ENCODE data around the gene HSD17B14. TPM values are rescaled to one million over a fixed set of nuclear protein-coding genes. Genes with fewer than 3 reads are reported as not detected.
A peak's percentile ranks its signal among the peaks of the same experiment; 100 is the strongest.

Gene HSD17B14
- total and polyA plus RNA-seq, 2 of the 13 experiments (the other 11 are each of a cell fraction or from before 2014, with no cell fraction given): 0.58 to 1.2 TPM

GRCh38 chr19:48812094-48812929 lies 24.0 kb downstream of the HSD17B14 start (continued):
- TF ChIP-seq ETS1 (CRISPR knock-in tag; IDR thresholded peaks at IDR 0.05) (no peak), CSRNP2 (CRISPR knock-in tag; conservative IDR thresholded peaks at IDR 0.05; ENCODE audit: low read depth) (no peak), AGO2 (optimal IDR thresholded peaks at IDR 0.05; ENCODE audit: low read depth, low read length) (peak; percentile 95), RNF2 (conservative IDR thresholded peaks at IDR 0.05; ENCODE audit: low read depth) (no peak), ZNF160 (CRISPR knock-in tag; IDR thresholded peaks at IDR 0.05) (peak; percentile 63; the same call in 1 of the 2 replicates), KDM2A (CRISPR knock-in tag; IDR thresholded peaks at IDR 0.05; ENCODE audit: borderline replicate concordance, low read depth) (peak; percentile 83), DR1 (CRISPR knock-in tag; IDR thresholded peaks at IDR 0.05) (0 out of 2 replicates have a peak, but pooled peaks have one; percentile 24), ZGPAT (CRISPR knock-in tag; IDR thresholded peaks at IDR 0.05) (peak; percentile 19; the same call in 1 of the 2 replicates), RFXANK (CRISPR knock-in tag; IDR thresholded peaks at IDR 0.05) (no peak), HDAC1 (CRISPR knock-in tag; IDR thresholded peaks at IDR 0.05) (0 out of 2 replicates have a peak, but pooled peaks have one; percentile 18), TFDP2 (CRISPR knock-in tag; IDR thresholded peaks at IDR 0.05) (peak; percentile 35; the same call in 1 of the 2 replicates), HOXD1 (CRISPR knock-in tag; IDR thresholded peaks at IDR 0.05) (0 out of 2 replicates have a peak, but pooled peaks have one; percentile 38), NONO (IDR thresholded peaks at IDR 0.05) (no peak), NONO (CRISPR knock-in tag; conservative IDR thresholded peaks at IDR 0.05) (peak; percentile 48), PITX1 (CRISPR knock-in tag; IDR thresholded peaks at IDR 0.05) (peak; percentile 23; the same call in 1 of the 2 replicates), ZNF263 (CRISPR knock-in tag; IDR thresholded peaks at IDR 0.05) (no peak), SP2 (CRISPR knock-in tag; IDR thresholded peaks at IDR 0.05) (peak; percentile 41; the same call in 1 of the 2 replicates), PATZ1 (CRISPR knock-in tag; IDR thresholded peaks at IDR 0.05) (peak; percentile 96), ZNF710 (CRISPR knock-in tag; IDR thresholded peaks at IDR 0.05; ENCODE audit: borderline replicate concordance) (0 out of 2 replicates have a peak, but pooled peaks have one; percentile 40)

All from HepG2 (cell line).